ENCODE data around the gene PARP2.

DNA sequence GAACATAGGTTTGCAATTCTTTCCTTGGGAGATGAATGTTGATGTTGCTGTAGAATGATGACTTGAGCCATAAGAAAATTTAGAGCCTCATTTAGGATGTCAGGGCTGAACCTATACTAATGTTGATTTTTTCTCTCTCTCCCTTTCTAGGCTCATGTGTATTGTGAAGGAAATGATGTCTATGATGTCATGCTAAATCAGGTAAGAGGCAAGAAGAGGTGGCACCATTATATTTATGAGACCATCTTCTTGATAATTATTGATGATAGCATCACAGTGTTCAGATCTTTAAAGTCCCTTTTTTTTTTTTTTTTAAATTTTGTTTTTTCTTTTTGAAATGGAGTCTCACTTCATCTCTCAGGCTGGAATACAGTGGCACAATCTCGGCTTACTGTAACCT is 3.3 kb downstream of the PARP2 start:
- TF ChIP-seq, protein P1, sequence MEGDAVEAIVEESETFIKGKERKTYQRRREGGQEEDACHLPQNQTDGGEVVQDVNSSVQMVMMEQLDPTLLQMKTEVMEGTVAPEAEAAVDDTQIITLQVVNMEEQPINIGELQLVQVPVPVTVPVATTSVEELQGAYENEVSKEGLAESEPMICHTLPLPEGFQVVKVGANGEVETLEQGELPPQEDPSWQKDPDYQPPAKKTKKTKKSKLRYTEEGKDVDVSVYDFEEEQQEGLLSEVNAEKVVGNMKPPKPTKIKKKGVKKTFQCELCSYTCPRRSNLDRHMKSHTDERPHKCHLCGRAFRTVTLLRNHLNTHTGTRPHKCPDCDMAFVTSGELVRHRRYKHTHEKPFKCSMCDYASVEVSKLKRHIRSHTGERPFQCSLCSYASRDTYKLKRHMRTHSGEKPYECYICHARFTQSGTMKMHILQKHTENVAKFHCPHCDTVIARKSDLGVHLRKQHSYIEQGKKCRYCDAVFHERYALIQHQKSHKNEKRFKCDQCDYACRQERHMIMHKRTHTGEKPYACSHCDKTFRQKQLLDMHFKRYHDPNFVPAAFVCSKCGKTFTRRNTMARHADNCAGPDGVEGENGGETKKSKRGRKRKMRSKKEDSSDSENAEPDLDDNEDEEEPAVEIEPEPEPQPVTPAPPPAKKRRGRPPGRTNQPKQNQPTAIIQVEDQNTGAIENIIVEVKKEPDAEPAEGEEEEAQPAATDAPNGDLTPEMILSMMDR (IDR thresholded peaks at IDR 0.05; ENCODE audit: poor library complexity, severe bottlenecking), result no peak
- no peak for TF ChIP-seq RAD21 (conservative IDR thresholded peaks at IDR 0.05)
